Neural progenitor cell (in vitro differentiated cells): Measurements from ENCODE around the gene OR2AT4. TPM values are rescaled to one million over a fixed set of nuclear protein-coding genes. Genes with fewer than 3 reads are reported as not detected.

Experiments used
- DNase-seq: peaks from one replicate; pipeline ENCODE4 v3.0.0-alpha.2; 2016; ENCODE audit warnings: low spot score
- H2AFZ ChIP-seq: fragments of 200-600 bp; sonication (generic); replicated peaks from 2 replicates; pipeline ENCODE4 v1.6.1; 2016; ENCODE audit warnings: antibody characterized with exemption
- H3F3A ChIP-seq: fragments of 200-600 bp; sonication (generic); 2 replicates; pipeline ENCODE4 v1.6.1; 2016; ENCODE audit warnings: antibody characterized with exemption, low read depth
- H3K27ac ChIP-seq: fragments of 200-600 bp; sonication (generic); 2 replicates; pipeline ENCODE4 v1.5.1; 2016; ENCODE audit warnings: mild to moderate bottlenecking
- H3K27me3 ChIP-seq: fragments of 200-600 bp; sonication (generic); 2 replicates; pipeline ENCODE4 v1.6.1; 2016; ENCODE audit warnings: mild to moderate bottlenecking, moderate library complexity
- H3K36me3 ChIP-seq: fragments of 200-600 bp; sonication (generic); 2 replicates; pipeline ENCODE4 v1.5.1; 2016
- H3K4me1 ChIP-seq: fragments of 200-600 bp; sonication (generic); 2 replicates; pipeline ENCODE4 v1.6.1; 2016; ENCODE audit warnings: mixed run types
- H3K4me2 ChIP-seq: fragments of 200-600 bp; sonication (generic); 2 replicates; pipeline ENCODE4 v1.6.1; 2016
- H3K4me3 ChIP-seq: fragments of 200-600 bp; sonication (generic); 2 replicates; pipeline ENCODE4 v1.5.1; 2016
- H3K79me2 ChIP-seq: fragments of 200-600 bp; sonication (generic); 2 replicates; pipeline ENCODE4 v1.6.1; 2016; ENCODE audit warnings: low read depth
- H3K9ac ChIP-seq: fragments of 200-600 bp; sonication (generic); 2 replicates; pipeline ENCODE4 v1.6.1; 2016
- H3K9me3 ChIP-seq: fragments of 200-600 bp; sonication (generic); 2 replicates; pipeline ENCODE4 v1.5.1; 2016; ENCODE audit warnings: low read depth
- H4K20me1 ChIP-seq: fragments of 200-600 bp; sonication (generic); 2 replicates; pipeline ENCODE4 v1.6.1; 2016; ENCODE audit warnings: low read depth
- H3K27ac Mint-ChIP-seq: 3 replicates; pipeline ENCODE4 v1.8.0; 2021; ENCODE audit warnings: mixed read lengths
- H3K27me3 Mint-ChIP-seq: 2 replicates; pipeline ENCODE4 v1.8.0; 2022; ENCODE audit warnings: low read depth, mild to moderate bottlenecking, inconsistent platforms, moderate library complexity, mixed read lengths; ENCODE audit not compliant: insufficient read depth
- H3K36me3 Mint-ChIP-seq: 3 replicates; pipeline ENCODE4 v1.8.0; 2021; ENCODE audit warnings: mixed read lengths
- H3K4me1 Mint-ChIP-seq: 3 replicates; pipeline ENCODE4 v1.8.0; 2021; ENCODE audit warnings: mixed read lengths
- H3K4me3 Mint-ChIP-seq: 3 replicates; pipeline ENCODE4 v1.8.0; 2021; ENCODE audit warnings: mild to moderate bottlenecking, moderate library complexity, mixed read lengths
- H3K9me3 Mint-ChIP-seq: 3 replicates; pipeline ENCODE4 v1.8.0; 2020; ENCODE audit warnings: mixed read lengths
- EZH2 ChIP-seq: fragments of 200-600 bp; sonication (generic); IDR thresholded peaks from 2 replicates; pipeline ENCODE4 v1.6.1; 2017; ENCODE audit warnings: antibody characterized with exemption, mild to moderate bottlenecking, moderate library complexity
- EZH2phosphoT487 ChIP-seq: fragments of 200-600 bp; sonication (generic); IDR thresholded peaks from 2 replicates; pipeline ENCODE4 v1.6.1; 2017; ENCODE audit warnings: antibody characterized with exemption
- total RNA-seq: library from RNA; depleted of rRNA; stranded (reverse); fragments of >200 nt; gene quantifications from 2 replicates; pipeline ENCODE4 v1.2.3, GENCODE V29; 2015; ENCODE audit warnings: low replicate concordance
- TF ChIP-seq, protein P1 (sequence below): fragments of 200-600 bp; sonication (generic); IDR thresholded peaks from 2 replicates; pipeline ENCODE4 v1.5.1; 2017; ENCODE audit warnings: antibody characterized with exemption, mild to moderate bottlenecking

Gene OR2AT4
- total RNA-seq, 1 donor from 2014 or later = 0.22 TPM

DNA sequence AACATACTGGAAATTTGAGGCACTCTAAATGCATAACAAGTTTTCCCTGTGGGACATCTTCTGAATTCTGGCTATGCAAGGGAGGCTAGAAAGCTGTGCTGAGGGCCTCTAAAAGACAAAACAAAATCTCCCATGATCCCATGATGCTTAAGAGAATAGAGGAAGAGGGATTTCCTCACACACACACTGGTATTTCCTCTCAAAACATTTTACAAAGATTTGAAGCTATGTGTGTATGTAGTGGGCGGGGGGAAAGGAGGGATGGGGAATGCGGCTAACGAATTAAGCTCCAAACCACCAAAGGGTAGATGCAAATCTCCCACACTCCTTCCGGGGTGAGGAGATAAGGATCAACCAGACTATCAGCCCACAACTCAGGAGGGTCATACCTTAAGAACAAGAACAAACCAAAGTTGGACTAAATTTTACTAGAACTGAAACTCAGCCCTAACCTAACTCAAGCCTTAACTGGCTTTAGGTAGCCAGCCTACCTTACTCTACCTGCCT lies 6.0 kb downstream of the OR2AT4 start:
- peaks cover 13% of the 10 kb centered on the region for H3K9me3 ChIP-seq
- H3F3A ChIP-seq = no peaks in the 10 kb centered on the region
- no peaks in the 10 kb centered on the region for H4K20me1 ChIP-seq
- TF ChIP-seq EZH2phosphoT487 (no peak), EZH2 (no peak)
- TF ChIP-seq, protein P1, sequence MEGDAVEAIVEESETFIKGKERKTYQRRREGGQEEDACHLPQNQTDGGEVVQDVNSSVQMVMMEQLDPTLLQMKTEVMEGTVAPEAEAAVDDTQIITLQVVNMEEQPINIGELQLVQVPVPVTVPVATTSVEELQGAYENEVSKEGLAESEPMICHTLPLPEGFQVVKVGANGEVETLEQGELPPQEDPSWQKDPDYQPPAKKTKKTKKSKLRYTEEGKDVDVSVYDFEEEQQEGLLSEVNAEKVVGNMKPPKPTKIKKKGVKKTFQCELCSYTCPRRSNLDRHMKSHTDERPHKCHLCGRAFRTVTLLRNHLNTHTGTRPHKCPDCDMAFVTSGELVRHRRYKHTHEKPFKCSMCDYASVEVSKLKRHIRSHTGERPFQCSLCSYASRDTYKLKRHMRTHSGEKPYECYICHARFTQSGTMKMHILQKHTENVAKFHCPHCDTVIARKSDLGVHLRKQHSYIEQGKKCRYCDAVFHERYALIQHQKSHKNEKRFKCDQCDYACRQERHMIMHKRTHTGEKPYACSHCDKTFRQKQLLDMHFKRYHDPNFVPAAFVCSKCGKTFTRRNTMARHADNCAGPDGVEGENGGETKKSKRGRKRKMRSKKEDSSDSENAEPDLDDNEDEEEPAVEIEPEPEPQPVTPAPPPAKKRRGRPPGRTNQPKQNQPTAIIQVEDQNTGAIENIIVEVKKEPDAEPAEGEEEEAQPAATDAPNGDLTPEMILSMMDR = no peak
- H2AFZ ChIP-seq = no peak overlapping the region
- no peak overlapping the region for H3K4me2 ChIP-seq
- no peaks in the 10 kb centered on the region for H3K4me1 ChIP-seq
- H3K79me2 ChIP-seq = no peaks in the 10 kb centered on the region
- DNase-seq = no peak
- Mint-ChIP-seq H3K4me3 (no peak overlapping the region), H3K36me3 (no peaks in the 10 kb centered on the region), H3K4me1 (peaks cover 5% of the 10 kb centered on the region), H3K9me3 (peaks cover 13% of the 10 kb centered on the region), H3K27me3 (peaks cover 4% of the 10 kb centered on the region), H3K27ac (no peak overlapping the region)
- H3K27ac ChIP-seq = no peak overlapping the region
- H3K27me3 ChIP-seq = no peaks in the 10 kb centered on the region
- H3K4me3 ChIP-seq = no peak overlapping the region
- no peak overlapping the region for H3K9ac ChIP-seq
- no peaks in the 10 kb centered on the region for H3K36me3 ChIP-seq

DNA sequence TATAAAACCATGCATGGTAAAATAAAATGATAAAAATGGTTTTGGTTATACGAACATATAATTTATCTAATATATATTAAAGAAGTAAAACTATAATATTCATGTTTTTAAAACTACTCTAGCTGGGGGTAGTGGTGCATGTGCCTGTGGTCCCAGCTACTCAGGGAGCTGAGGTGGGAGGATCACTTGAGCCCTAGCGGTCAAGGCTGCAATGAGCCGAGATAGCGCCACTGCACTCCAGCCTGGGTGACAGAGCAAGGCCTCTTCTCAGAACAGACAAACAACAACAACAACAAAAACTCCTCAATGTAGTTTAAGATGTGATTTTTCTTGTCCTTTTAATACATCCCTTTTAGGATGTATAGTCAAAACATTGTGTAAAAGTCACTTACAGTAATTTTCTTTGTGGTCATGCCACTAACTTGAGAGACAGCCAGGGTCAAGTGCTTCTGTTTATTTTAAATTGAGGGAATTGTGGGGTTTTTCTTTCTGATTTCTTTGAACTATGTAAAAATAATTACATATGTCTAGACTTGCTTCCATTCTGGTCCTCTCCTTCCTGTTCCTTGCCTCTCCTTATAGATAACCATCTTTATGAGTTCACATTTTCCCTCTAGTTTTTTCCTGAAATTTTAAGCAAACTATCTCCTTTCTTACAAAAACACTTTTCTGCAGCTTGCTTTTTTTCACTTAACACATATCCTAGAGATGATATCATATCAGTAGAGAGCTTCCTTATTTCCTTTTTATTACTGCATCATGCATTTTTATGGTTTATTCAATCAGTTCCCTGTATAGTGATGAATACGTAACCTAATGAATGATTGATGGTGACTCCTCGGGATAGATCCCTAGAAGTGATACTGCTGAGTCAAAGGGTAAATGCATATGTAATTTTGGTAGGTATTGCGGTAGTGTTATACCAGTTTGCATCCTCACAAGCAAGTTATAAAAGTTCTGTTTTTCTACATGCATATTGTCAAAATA lies 9.1 kb downstream of the OR2AT4 start:
- no peak overlapping the region for H3K9ac ChIP-seq
- no peaks in the 10 kb centered on the region for H3K36me3 Mint-ChIP-seq
- H3K27me3 Mint-ChIP-seq = peaks cover 4% of the 10 kb centered on the region
- no peaks in the 10 kb centered on the region for H3K4me1 Mint-ChIP-seq
- H3K9me3 ChIP-seq = peaks cover 13% of the 10 kb centered on the region
- H3K9me3 Mint-ChIP-seq = peaks cover 13% of the 10 kb centered on the region
- H3K4me1 ChIP-seq = no peaks in the 10 kb centered on the region
- H3K36me3 ChIP-seq = no peaks in the 10 kb centered on the region
- H4K20me1 ChIP-seq = no peaks in the 10 kb centered on the region
- no peaks in the 10 kb centered on the region for H3K79me2 ChIP-seq
- H3K4me3 ChIP-seq = no peak overlapping the region
- no peaks in the 10 kb centered on the region for H3K27me3 ChIP-seq
- H3K27ac Mint-ChIP-seq = no peak overlapping the region
- no peak overlapping the region for H2AFZ ChIP-seq
- no peaks in the 10 kb centered on the region for H3F3A ChIP-seq
- no peak overlapping the region for H3K27ac ChIP-seq
- TF ChIP-seq EZH2phosphoT487 = no peak
- TF ChIP-seq, protein P1 = no peak
- no peak for TF ChIP-seq EZH2
- DNase-seq = no peak
- no peak overlapping the region for H3K4me2 ChIP-seq
- H3K4me3 Mint-ChIP-seq = no peak overlapping the region

DNA sequence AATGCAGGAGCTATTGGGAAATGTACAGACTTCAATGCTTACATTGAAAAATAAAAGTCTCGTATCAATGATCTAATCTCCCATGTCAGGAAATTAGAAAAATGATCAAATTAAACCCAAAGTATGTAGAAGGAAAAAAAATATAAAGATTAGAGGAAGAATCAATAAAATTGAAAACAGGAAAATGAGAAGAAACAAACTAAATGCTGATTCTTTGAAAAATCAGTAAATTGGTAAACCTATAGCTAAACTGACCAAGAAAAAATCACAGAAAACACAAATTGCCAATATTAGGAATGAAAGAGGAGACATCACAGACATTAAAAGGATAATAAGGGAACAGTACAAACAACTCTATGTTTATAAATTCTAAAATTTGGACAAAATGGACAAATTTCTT lies 11.8 kb downstream of the OR2AT4 start:
- Histone ChIP-seq H3K36me3 (no peaks in the 10 kb centered on the region), H3K79me2 (no peaks in the 10 kb centered on the region), H3K27me3 (no peaks in the 10 kb centered on the region), H4K20me1 (no peaks in the 10 kb centered on the region), H3K4me1 (no peaks in the 10 kb centered on the region), H3F3A (no peaks in the 10 kb centered on the region), H2AFZ (no peak overlapping the region), H3K9ac (no peak overlapping the region), H3K9me3 (no peaks in the 10 kb centered on the region), H3K4me2 (no peak overlapping the region), H3K4me3 (no peak overlapping the region), H3K27ac (no peak overlapping the region)
- Mint-ChIP-seq H3K9me3 (peaks cover 2% of the 10 kb centered on the region), H3K4me3 (no peak overlapping the region), H3K27ac (no peak overlapping the region), H3K36me3 (no peaks in the 10 kb centered on the region), H3K4me1 (no peaks in the 10 kb centered on the region), H3K27me3 (peaks cover 3% of the 10 kb centered on the region)
- TF ChIP-seq EZH2 (no peak), EZH2phosphoT487 (no peak)
- TF ChIP-seq, protein P1 = no peak
- no peak for DNase-seq
